ENCODE data around the gene OXGR1.

DNA sequence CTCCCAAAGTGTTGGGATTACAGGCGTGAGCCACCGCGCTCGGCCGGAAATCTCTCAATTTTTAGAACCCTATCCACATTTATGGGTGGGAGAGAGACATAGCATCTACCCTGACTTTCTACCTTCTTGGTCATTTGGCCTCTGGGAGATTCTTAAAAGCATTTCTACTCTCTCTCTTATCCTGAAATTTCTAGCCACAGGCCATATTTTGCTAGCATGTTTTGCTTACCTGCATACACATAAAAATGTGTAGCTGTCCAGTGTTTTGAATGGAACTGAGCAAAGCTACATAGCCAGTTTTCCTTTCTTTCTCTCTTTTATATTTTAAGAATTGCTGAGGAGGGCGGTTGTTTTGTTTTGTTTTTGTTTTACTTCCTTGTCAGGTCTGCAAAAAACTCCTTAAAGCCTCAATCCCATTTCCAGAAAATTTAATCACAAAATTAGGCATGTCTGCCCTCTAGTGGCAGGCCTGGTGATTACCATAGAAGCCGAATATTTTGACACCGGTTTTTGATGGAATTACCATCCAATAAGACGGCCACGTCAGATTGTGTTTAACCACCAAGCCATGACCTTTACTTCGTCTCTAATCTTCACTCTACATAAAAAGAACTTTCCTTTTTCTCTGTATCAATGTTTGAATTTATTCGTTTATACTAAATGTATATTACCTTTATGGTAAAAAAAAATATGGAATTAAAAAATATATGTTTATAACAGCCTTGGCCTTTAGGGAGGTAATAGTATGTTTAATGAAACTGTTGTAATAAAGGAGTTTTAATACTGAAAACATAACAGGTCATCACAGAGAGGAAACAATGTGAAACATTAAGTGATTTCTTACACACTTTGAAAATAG lies 34.4 kb upstream of the OXGR1 start:
- no peak for TF ChIP-seq ASH2L (IDR thresholded peaks at IDR 0.05; ENCODE audit: low read length)
- no peak for TF ChIP-seq POLR2A (IDR thresholded peaks at IDR 0.05; ENCODE audit: control extremely low read depth in 1 of 2, low read depth in 2 of 2, low read length in 2 of 2)
- TF ChIP-seq, protein P1, sequence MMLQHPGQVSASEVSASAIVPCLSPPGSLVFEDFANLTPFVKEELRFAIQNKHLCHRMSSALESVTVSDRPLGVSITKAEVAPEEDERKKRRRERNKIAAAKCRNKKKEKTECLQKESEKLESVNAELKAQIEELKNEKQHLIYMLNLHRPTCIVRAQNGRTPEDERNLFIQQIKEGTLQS (IDR thresholded peaks at IDR 0.05; ENCODE audit: insufficient read depth, low read depth, low read length), result no peak
- TF ChIP-seq POLR2AphosphoS5 (IDR thresholded peaks at IDR 0.05; ENCODE audit: low read depth, low read length), result no peak
- no peak for TF ChIP-seq CHD1 (IDR thresholded peaks at IDR 0.05; ENCODE audit: low read depth, low read length)
- TF ChIP-seq RXRA (IDR thresholded peaks at IDR 0.05; ENCODE audit: insufficient read depth, low read depth, low read length), result no peak
- TF ChIP-seq KDM5A (IDR thresholded peaks at IDR 0.05; ENCODE audit: low read length), result no peak
- TF ChIP-seq GABPA (IDR thresholded peaks at IDR 0.05; ENCODE audit: borderline replicate concordance, insufficient read depth, low read length), result no peak
- TF ChIP-seq EZH2 (IDR thresholded peaks at IDR 0.05; ENCODE audit: low read depth, low read length, severe bottlenecking), result no peak
